Measurements from ENCODE around the gene FRMPD2. TPM values are rescaled to one million over a fixed set of nuclear protein-coding genes. Genes with fewer than 3 reads are reported as not detected.
"Not testable (repeated sequence)": the region's sequence is repeated elsewhere in the genome, so short reads cannot be mapped to it uniquely, and the experiment has no call there.

FRMPD2 gene
- total RNA-seq, 4 donors from 2014 or later: 0.80 TPM; not detected in 3

DNA sequence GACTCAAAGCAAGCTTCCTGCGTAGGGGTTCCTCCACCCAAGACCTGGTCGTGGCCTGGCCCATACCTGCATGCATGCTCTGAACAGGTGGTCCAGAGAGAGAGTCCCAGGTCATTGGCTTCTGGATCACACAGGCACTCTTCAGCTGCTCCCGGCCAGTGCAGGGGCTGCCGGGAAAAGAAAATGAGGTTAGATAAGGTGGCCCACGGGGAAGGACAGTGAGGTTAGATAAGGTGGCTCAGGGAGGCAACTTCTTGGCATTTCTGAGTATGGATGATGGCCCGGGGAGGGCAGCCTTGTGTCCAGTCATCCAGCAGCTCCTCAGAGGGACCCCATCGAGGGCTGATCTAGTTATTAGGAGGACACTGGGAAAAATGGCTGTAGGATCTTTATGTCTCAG is 87.4 kb downstream of the FRMPD2 start:
- WGBS, 2 donors (ENCODE audit: low coverage in 1 of 2): 77 to 83% methylated on average over 5 to 7 of the region's 7 CpGs
- TF ChIP-seq CTCF (IDR thresholded peaks at IDR 0.05): no peak
- in situ Hi-C loops (cut with MboI; ENCODE audit: low pct_ligation_motif_present in 1 of 4, low pct_unique_long_range_greater_than_20kb in 1 of 4, low sequenced_read_pairs in 3 of 4): no loop called here
- Histone ChIP-seq H3K27me3 (no peaks in the 10 kb centered on the region), H3K36me3 (no peaks in the 10 kb centered on the region), H3K4me3 (no peak overlapping the region), H3K27ac (no peak overlapping the region), H3K9me3 (no peaks in the 10 kb centered on the region), H3K4me1 (no peaks in the 10 kb centered on the region)
- intact Hi-C loops (cut with DNase I; ENCODE audit: low total_unique reads): no loop called here
- DNase-seq: no peak

DNA sequence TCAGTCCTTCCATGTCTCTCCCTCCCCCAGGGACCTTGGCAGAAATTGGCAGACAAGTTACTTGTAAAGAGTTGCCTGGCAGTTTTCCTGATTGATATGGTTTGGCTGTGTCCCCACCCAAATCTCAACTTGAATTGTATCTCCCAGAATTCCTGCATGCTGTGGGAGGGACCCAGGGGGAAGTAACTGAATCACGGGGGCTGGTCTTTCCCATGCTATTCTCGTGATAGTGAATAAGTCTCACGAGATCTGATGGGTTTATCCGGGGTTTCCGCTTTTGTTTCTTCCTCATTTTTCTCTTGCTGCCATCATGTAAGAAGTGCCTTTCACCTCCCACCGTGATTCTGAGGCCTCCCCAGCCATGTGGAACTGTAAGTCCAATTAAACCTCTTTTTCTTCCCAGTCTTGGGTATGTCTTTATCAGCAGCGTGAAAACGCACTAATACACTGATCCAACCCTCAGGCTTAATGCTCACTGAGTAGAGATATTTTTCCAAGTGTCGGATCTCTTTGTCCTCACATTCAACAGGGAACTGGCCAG is 88.2 kb downstream of the FRMPD2 start:
- in situ Hi-C loops (cut with MboI; ENCODE audit: low pct_ligation_motif_present in 1 of 4, low pct_unique_long_range_greater_than_20kb in 1 of 4, low sequenced_read_pairs in 3 of 4); H3K27me3 ChIP-seq; H3K27ac ChIP-seq; H3K4me1 ChIP-seq; H3K4me3 ChIP-seq; intact Hi-C loops (cut with DNase I; ENCODE audit: low total_unique reads); DNase-seq; H3K36me3 ChIP-seq; H3K9me3 ChIP-seq: not testable (repeated sequence)
- WGBS, 2 donors (ENCODE audit: low coverage in 1 of 2): 82 to 85% methylated on average over 6 to 9 of the region's 9 CpGs

- 46 to 47% methylated on average over 3 to 4 of the region's 4 CpGs for WGBS, 2 donors (ENCODE audit: low coverage in 1 of 2)
- H3K27me3 ChIP-seq: no peaks in the 10 kb centered on the region
- H3K4me1 ChIP-seq: no peaks in the 10 kb centered on the region
- in situ Hi-C loops (cut with MboI; ENCODE audit: low pct_ligation_motif_present in 1 of 4, low pct_unique_long_range_greater_than_20kb in 1 of 4, low sequenced_read_pairs in 3 of 4) (no loop called here), intact Hi-C loops (cut with DNase I; ENCODE audit: low total_unique reads) (no loop called here)
- TF ChIP-seq CTCF (IDR thresholded peaks at IDR 0.05) (no peak), EP300 (IDR thresholded peaks at IDR 0.05; ENCODE audit: low read depth) (no peak), POLR2AphosphoS5 (IDR thresholded peaks at IDR 0.05) (no peak), POLR2A (IDR thresholded peaks at IDR 0.05) (no peak)
- no peak for DNase-seq
- H3K27ac ChIP-seq: no peak overlapping the region
- H3K36me3 ChIP-seq: no peaks in the 10 kb centered on the region
- H3K4me3 ChIP-seq: no peak overlapping the region
- no peaks in the 10 kb centered on the region for H3K9me3 ChIP-seq
These were observed 90.3 kb downstream of the FRMPD2 start for GRCh38 chr10:48184224-48184623.

- in situ Hi-C loops (cut with MboI; ENCODE audit: low pct_ligation_motif_present in 1 of 4, low pct_unique_long_range_greater_than_20kb in 1 of 4, low sequenced_read_pairs in 3 of 4); DNase-seq; H3K4me3 ChIP-seq; H3K36me3 ChIP-seq; H3K27me3 ChIP-seq; H3K9me3 ChIP-seq; H3K27ac ChIP-seq; intact Hi-C loops (cut with DNase I; ENCODE audit: low total_unique reads); H3K4me1 ChIP-seq: not testable (repeated sequence)
- WGBS, 2 donors (ENCODE audit: low coverage in 1 of 2): 79% methylated on average over 3 of the region's 5 CpGs; no CpG with 5 or more reads in 1 of the 2 donors
These were observed 101.8 kb downstream of the FRMPD2 start for GRCh38 chr10:48172715-48173114.

GRCh38 chr10:48160670-48161069 is 113.8 kb downstream of the FRMPD2 start:
- DNase-seq; H3K27ac ChIP-seq; H3K27me3 ChIP-seq; intact Hi-C loops (cut with DNase I; ENCODE audit: low total_unique reads); H3K36me3 ChIP-seq; H3K9me3 ChIP-seq; H3K4me3 ChIP-seq; H3K4me1 ChIP-seq; in situ Hi-C loops (cut with MboI; ENCODE audit: low pct_ligation_motif_present in 1 of 4, low pct_unique_long_range_greater_than_20kb in 1 of 4, low sequenced_read_pairs in 3 of 4): not testable (repeated sequence)
- WGBS, 2 donors (ENCODE audit: low coverage in 1 of 2): no CpG with 5 or more reads among the region's 5 CpGs

DNA sequence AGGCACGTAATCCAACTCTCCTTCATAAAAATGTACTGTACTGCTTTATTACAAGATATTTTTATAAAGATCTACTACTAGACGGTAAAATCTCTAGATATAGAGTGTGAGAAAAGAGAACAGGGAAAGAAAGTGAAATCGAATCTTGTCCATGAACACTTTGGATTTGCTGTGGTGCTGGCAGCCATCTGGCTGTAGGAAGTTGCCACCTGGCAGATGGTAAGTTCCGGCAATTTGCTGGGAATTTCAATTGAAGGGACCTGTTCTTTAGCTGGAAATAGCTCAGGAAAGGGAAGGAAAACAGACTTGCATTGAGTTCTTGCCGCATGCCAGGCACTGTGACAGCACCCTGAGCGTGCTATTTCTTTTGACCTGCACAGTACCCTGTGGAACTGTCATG is 114.3 kb downstream of the FRMPD2 start:
- intact Hi-C loops (cut with DNase I; ENCODE audit: low total_unique reads); H3K27me3 ChIP-seq; H3K4me1 ChIP-seq; H3K9me3 ChIP-seq; H3K36me3 ChIP-seq; DNase-seq; H3K4me3 ChIP-seq; H3K27ac ChIP-seq; in situ Hi-C loops (cut with MboI; ENCODE audit: low pct_ligation_motif_present in 1 of 4, low pct_unique_long_range_greater_than_20kb in 1 of 4, low sequenced_read_pairs in 3 of 4): not testable (repeated sequence)
- 72 to 82% methylated on average over 3 to 4 of the region's 6 CpGs for WGBS, 2 donors (ENCODE audit: low coverage in 1 of 2)

DNA sequence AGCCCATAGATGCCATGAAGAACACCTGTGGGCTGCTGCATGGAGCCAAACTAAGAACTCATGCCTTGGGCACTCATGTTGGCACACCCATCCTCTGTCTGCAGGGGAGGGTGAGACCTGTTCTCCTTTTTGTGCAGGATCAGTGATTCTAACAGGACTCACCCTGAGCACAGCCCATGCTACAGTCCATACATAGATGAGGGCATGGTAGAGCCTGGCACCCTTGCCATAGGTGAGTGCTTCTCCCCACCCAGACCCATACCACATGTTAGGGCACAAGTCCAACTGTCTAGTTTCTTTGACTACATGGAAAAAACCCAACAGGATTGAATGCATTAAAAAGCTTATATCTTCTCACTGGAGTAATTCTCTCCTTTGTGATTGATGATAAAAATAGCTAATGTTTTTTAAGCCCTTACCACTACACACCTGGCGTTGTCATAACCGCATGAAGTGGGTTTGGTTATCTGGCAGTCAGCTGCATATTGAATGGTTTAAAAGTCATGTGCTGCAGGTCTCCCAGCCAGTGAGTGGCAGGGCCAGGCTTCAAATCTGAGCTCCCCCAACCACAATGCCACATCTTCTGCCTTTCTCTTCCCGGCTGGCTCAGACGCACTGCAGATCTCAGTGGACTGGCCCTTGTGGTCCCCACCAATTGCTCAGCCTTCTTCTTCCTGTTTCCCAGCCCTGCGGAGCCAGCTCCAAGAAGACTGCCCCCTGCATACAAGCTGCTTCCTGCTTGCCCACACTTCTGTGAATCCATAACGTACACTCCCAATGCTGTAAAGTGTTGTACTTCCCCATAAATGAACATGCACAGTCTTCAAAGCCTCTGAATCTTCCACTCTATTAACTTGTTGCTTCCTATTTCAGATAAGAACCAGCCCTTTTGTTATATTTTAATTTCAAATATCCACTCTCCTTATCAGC is 120.0 kb downstream of the FRMPD2 start:
- H3K36me3 ChIP-seq; H3K27ac ChIP-seq; H3K4me3 ChIP-seq; in situ Hi-C loops (cut with MboI; ENCODE audit: low pct_ligation_motif_present in 1 of 4, low pct_unique_long_range_greater_than_20kb in 1 of 4, low sequenced_read_pairs in 3 of 4); H3K27me3 ChIP-seq; H3K4me1 ChIP-seq; intact Hi-C loops (cut with DNase I; ENCODE audit: low total_unique reads); DNase-seq; H3K9me3 ChIP-seq: not testable (repeated sequence)
- 70% methylated on average over 6 of the region's 6 CpGs; no CpG with 5 or more reads in 1 of the 2 donors for WGBS, 2 donors (ENCODE audit: low coverage in 1 of 2)

- H3K27me3 ChIP-seq; in situ Hi-C loops (cut with MboI; ENCODE audit: low pct_ligation_motif_present in 1 of 4, low pct_unique_long_range_greater_than_20kb in 1 of 4, low sequenced_read_pairs in 3 of 4); intact Hi-C loops (cut with DNase I; ENCODE audit: low total_unique reads); DNase-seq; H3K4me3 ChIP-seq; H3K36me3 ChIP-seq; H3K9me3 ChIP-seq; H3K4me1 ChIP-seq; H3K27ac ChIP-seq: not testable (repeated sequence)
- WGBS, 2 donors (ENCODE audit: low coverage in 1 of 2): 86% methylated on average over 1 of the region's 3 CpGs; no CpG with 5 or more reads in 1 of the 2 donors
These were observed 126.9 kb downstream of the FRMPD2 start for GRCh38 chr10:48147643-48148042.

All from transverse colon (tissue), 4 donors.